Colonic mucosa (tissue), 4 donors: ENCODE data around the gene CACFD1. TPM values are rescaled to one million over a fixed set of nuclear protein-coding genes. Genes with fewer than 3 reads are reported as not detected.

Experiments
- DNase-seq: peaks from one replicate; pipeline ENCODE4 v3.0.0-alpha.2; 2020
- H3K27ac ChIP-seq: fragments of 200-600 bp; one replicate; pipeline ENCODE4 v1.8.0; 2021
- H3K27me3 ChIP-seq: fragments of 200-600 bp; one replicate; pipeline ENCODE4 v1.8.0; 2021
- H3K36me3 ChIP-seq: fragments of 200-600 bp; one replicate; pipeline ENCODE4 v1.8.0; 2021
- H3K4me1 ChIP-seq: fragments of 200-600 bp; one replicate; pipeline ENCODE4 v1.8.0; 2021; ENCODE audit warnings: mild to moderate bottlenecking
- H3K4me3 ChIP-seq: fragments of 200-600 bp; one replicate; pipeline ENCODE4 v1.8.0; 2021
- H3K9ac ChIP-seq, 2 donors: one replicate each; pipeline ENCODE4 v1.7.0; 2013; ENCODE audit warnings: control low read depth in 2 of 2, low read depth in 2 of 2, low read length in 2 of 2
- H3K9me3 ChIP-seq: fragments of 200-600 bp; one replicate; pipeline ENCODE4 v1.8.0; 2021
- intact Hi-C: fragments of 100-400 bp; cut with DNase I; formaldehyde crosslinking; loops from one replicate; pipeline ENCODE4 v1.14.1; 2022
- total RNA-seq, 2 donors: library from RNA; stranded (reverse); fragmentation: NEBNext Ultra II Directional in 1 of 2; extraction: Animal tissue kit (Norgen Biotek cat#: 25700) in 1 of 2; gene quantifications; one replicate each; pipeline ENCODE4 v1.2.1, GENCODE V29; 2021
- TF ChIP-seq, protein P1 (sequence below): fragments of 200-600 bp; IDR thresholded peaks from one replicate; pipeline ENCODE4 v1.8.0; 2022; ENCODE audit warnings: antibody characterized with exemption, mild to moderate bottlenecking
- donor health status: healthy.
- donor health status: DM: no; HTN: no; CAD: no.
- donor health status: DM: no; HTN: no; CAD: no.

Gene CACFD1
- total RNA-seq, 2 donors from 2014 or later = 56.8 to 60.7 TPM

DNA sequence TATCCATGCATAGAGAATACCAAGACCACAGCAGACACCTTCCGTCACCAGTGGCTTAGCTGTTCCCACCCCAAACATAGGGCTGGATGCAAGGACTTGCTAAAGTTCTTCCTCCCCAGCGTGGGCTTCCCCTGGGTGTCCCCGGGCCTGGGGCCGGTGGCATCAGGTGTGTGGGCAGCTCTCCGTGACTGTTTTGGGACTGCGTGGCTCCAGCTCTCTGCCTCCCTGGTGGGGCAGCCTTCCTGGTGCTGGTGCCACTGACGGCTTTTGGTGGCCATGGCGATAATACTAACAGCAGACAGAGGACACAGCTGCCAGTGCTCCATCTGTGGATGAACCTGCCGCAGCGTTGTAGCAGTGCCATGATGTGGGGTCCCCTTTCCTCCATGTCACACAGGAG, 4.9 kb downstream of the CACFD1 start:
- Histone ChIP-seq H3K27ac (no peak overlapping the region), H3K36me3 (no peaks in the 10 kb centered on the region), H3K9me3 (no peaks in the 10 kb centered on the region), H3K4me3 (no peak overlapping the region), H3K4me1 (peaks cover 6% of the 10 kb centered on the region), H3K9ac (no peak overlapping the region), H3K27me3 (no peaks in the 10 kb centered on the region)
- DNase-seq = no peak
- TF ChIP-seq, protein P1, sequence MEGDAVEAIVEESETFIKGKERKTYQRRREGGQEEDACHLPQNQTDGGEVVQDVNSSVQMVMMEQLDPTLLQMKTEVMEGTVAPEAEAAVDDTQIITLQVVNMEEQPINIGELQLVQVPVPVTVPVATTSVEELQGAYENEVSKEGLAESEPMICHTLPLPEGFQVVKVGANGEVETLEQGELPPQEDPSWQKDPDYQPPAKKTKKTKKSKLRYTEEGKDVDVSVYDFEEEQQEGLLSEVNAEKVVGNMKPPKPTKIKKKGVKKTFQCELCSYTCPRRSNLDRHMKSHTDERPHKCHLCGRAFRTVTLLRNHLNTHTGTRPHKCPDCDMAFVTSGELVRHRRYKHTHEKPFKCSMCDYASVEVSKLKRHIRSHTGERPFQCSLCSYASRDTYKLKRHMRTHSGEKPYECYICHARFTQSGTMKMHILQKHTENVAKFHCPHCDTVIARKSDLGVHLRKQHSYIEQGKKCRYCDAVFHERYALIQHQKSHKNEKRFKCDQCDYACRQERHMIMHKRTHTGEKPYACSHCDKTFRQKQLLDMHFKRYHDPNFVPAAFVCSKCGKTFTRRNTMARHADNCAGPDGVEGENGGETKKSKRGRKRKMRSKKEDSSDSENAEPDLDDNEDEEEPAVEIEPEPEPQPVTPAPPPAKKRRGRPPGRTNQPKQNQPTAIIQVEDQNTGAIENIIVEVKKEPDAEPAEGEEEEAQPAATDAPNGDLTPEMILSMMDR = no peak
- intact Hi-C loops = no loop called here

DNA sequence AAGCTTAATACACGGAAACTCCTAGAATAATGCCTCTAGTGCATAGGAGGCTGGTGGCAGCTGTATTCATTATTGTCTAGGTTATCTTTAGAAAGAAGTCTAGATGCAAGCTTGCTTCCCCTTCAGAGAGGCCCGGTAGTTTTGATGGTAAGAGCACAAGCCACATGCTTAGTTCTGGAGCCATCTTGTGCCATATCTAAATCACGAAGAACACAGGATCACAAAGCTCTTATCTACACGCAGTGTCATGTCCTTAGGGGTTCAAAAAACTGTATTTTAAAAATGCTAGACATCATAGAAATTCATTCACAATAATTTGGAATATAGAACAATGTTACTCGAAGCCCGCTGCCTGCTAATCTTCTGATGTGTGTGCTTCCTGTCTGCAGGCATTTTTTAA, 6.2 kb downstream of the CACFD1 start:
- Histone ChIP-seq H3K9ac (no peak overlapping the region), H3K27ac (no peak overlapping the region), H3K9me3 (no peaks in the 10 kb centered on the region), H3K4me3 (no peak overlapping the region), H3K27me3 (no peaks in the 10 kb centered on the region), H3K4me1 (peaks cover 5% of the 10 kb centered on the region), H3K36me3 (no peaks in the 10 kb centered on the region)
- intact Hi-C loops = no loop called here
- TF ChIP-seq, protein P1 = no peak
- no peak for DNase-seq

DNA sequence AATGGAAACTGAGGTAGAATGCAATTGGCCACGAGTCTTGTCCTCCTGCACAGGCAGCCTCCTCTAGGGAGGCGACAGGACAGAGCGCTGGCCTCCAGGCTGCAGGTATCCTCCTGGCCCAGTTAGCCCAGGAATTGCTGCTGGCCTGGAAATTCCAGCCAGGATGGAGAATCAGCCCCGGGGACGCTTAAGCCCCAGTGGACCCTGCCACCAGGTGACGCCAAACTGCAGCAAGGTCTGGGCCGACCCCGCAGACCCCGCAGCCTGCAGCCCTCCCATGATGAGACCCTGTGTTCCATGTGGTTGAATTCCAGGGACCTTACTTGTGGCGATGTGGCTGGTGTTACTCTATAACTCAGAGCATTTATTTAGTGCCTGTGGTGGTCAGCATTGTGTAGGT, 7.3 kb downstream of the CACFD1 start:
- no peaks in the 10 kb centered on the region for H3K4me1 ChIP-seq
- TF ChIP-seq, protein P1 = no peak
- no peak overlapping the region for H3K4me3 ChIP-seq
- H3K27ac ChIP-seq = no peak overlapping the region
- no peak overlapping the region for H3K9ac ChIP-seq
- no peaks in the 10 kb centered on the region for H3K36me3 ChIP-seq
- no peaks in the 10 kb centered on the region for H3K27me3 ChIP-seq
- no peak for DNase-seq
- intact Hi-C loops = no loop called here
- no peaks in the 10 kb centered on the region for H3K9me3 ChIP-seq

DNA sequence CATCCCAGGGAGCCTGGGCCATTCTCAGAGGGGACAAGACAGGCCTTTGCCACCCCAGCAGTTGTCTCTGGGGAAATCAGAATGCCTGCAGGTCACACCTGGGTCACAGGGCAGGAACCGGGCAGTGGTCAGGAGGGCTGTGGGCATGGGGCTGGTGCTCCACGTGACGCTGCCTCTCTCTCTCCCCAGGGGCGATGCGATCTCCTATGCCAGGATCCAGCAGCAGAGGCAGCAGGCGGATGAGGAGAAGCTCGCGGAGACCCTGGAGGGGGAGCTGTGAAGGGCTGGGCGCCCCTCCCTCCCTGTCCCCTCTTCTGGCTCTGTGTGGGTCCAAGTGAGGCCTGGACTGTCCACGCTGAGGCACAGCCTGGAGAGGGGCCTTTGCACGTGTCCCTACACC, 8.6 kb downstream of the CACFD1 start:
- Histone ChIP-seq H3K27ac (no peak overlapping the region), H3K36me3 (no peaks in the 10 kb centered on the region), H3K4me3 (no peak overlapping the region), H3K27me3 (no peaks in the 10 kb centered on the region), H3K9ac (no peak overlapping the region), H3K9me3 (no peaks in the 10 kb centered on the region), H3K4me1 (no peaks in the 10 kb centered on the region)
- intact Hi-C loops = no loop called here
- TF ChIP-seq, protein P1 = no peak
- no peak for DNase-seq

DNA sequence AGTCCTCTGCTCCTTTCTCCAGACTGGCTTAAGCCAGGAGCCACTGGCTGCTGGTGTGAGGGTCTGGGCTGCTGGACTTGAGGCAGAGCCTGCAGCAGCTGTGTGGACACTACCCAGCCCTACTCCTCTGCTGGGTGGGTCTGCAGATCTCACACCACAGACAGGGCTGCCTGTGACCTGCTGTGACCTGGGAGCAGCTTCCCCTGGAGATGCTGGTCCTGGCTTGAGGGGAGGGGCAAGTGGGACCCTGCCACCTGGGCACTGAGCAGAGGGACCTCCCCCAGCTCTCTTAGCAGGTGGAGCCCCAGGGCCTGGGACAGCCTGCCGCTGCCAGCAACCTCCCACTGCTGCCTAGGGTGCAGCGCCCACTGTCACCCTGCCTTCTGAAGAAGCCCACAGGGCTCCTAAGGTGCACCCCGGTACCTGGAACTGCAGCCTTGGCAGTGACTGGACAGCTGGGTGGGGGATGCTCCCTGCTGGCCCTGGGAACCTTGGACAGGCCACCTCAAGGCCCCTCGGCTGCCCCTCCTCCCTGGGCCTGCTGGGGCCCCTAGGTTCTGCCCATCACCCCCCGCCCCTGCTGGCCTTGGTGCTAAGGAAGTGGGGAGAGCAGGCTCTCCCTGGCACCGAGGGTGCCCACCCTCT, 9.1 kb downstream of the CACFD1 start:
- H3K27ac ChIP-seq = no peak overlapping the region
- H3K27me3 ChIP-seq = no peaks in the 10 kb centered on the region
- no peak overlapping the region for H3K4me3 ChIP-seq
- H3K36me3 ChIP-seq = no peaks in the 10 kb centered on the region
- no peak for DNase-seq
- intact Hi-C loops = no loop called here
- H3K9me3 ChIP-seq = no peaks in the 10 kb centered on the region
- no peak overlapping the region for H3K9ac ChIP-seq
- no peaks in the 10 kb centered on the region for H3K4me1 ChIP-seq
- TF ChIP-seq, protein P1 = no peak
